Dedifferentiated amniotic fluid mesenchymal stem cell (primary cell): ENCODE measurements around the gene RGS16.
A peak's percentile ranks its signal among the peaks of the same experiment; 100 is the strongest.

Experiments used
- DNase-seq: peaks from one replicate; pipeline ENCODE4 v3.0.0-alpha.2; 2016; ENCODE audit errors: extremely low spot score

RGS16 gene

GRCh38 chr1:182608845-182609610 lies 4.8 kb upstream of the RGS16 start:
- no peak for DNase-seq

GRCh38 chr1:182608236-182608635 lies 4.0 kb upstream of the RGS16 start:
- DNase-seq: no peak

GRCh38 chr1:182607566-182607965 lies 3.4 kb upstream of the RGS16 start:
- DNase-seq: no peak

- no peak for DNase-seq
Measured at GRCh38 chr1:182603646-182604174, 479 bp downstream of the RGS16 start.

GRCh38 chr1:182602935-182603645 lies 1.1 kb downstream of the RGS16 start:
- DNase-seq: no peak

GRCh38 chr1:182601913-182602312 lies 2.3 kb downstream of the RGS16 start:
- no peak for DNase-seq

- DNase-seq: peak; percentile 82
Measured at GRCh38 chr1:182601416-182601786, 2.8 kb downstream of the RGS16 start.

GRCh38 chr1:182600745-182601415 lies 3.3 kb downstream of the RGS16 start:
- DNase-seq: no peak

- DNase-seq: no peak
Measured at GRCh38 chr1:182600036-182600713, 4.0 kb downstream of the RGS16 start.

GRCh38 chr1:182599339-182599738 lies 4.8 kb downstream of the RGS16 start:
- DNase-seq: no peak

GRCh38 chr1:182598296-182598695 lies 5.9 kb downstream of the RGS16 start:
- DNase-seq: no peak

- DNase-seq: no peak
Measured at GRCh38 chr1:182596934-182597333, 7.3 kb downstream of the RGS16 start.

- peak; percentile 53 for DNase-seq
Measured at GRCh38 chr1:182595641-182596240, 8.4 kb downstream of the RGS16 start.

- DNase-seq: no peak
Measured at GRCh38 chr1:182589931-182590330, 14.3 kb downstream of the RGS16 start.

- no peak for DNase-seq
Measured at GRCh38 chr1:182589520-182589919, 14.7 kb downstream of the RGS16 start.

- peak; percentile 71 for DNase-seq
Measured at GRCh38 chr1:182588500-182589396, 15.4 kb downstream of the RGS16 start, which contains the start of gene RNASEL. Gene RNASEL, minus strand, starts transcription at chr1:182589256. Its CDS starts 2,450 bp downstream, at chr1:182586806.

- DNase-seq: no peak
Measured at GRCh38 chr1:182587666-182588499, 16.3 kb downstream of the RGS16 start.

- no peak for DNase-seq
Measured at GRCh38 chr1:182587093-182587492, 17.1 kb downstream of the RGS16 start.

GRCh38 chr1:182586380-182586779 lies 17.8 kb downstream of the RGS16 start:
- no peak for DNase-seq
